ENCODE results near the gene CPT1A.

The CPT1A gene

GRCh38 chr11:68854273-68854958 is 12.7 kb upstream of the CPT1A start:
- DNase-seq (ENCODE audit: low read depth) = no peak

DNA sequence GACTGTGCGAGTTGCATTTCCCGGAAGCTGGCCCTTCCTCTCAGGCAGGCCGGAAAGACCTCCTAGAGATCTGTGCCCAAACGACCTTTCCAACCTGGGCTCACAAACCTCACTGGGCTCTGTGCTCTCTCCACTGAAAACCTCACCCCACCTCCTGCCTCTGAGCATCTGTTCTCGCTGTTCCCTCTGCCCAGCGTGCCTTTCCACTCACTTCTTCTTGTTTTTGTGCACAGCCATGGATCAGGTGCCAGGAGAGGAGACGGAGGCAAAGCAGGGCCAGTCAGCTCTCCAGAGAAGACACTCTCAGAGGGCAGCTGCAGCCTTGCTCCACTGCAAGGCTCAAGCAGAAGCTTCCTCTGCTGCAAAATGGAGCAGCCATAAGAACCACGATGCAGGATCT is 10.9 kb upstream of the CPT1A start:
- no peak for DNase-seq (ENCODE audit: low read depth)

DNA sequence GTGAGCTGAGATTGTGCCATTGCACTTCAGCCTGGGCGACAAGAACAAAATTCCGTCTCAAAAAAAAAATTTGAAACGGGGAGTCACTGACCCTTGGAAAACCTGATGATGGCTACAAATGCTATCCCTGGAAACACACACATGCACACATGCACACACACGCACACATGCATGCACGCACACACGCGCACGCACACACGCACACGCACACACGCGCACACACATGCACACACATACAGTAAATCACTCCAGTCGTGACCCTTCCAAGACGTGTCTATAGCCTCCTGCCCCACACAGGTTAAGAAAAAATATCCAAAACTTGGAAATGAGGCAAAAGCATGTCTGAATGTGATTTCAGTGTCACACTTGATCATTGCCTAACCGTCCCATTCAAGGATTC is 6.7 kb upstream of the CPT1A start:
- no peak for DNase-seq (ENCODE audit: low read depth)

GRCh38 chr11:68847395-68847794 is 5.7 kb upstream of the CPT1A start:
- no peak for DNase-seq (ENCODE audit: low read depth)

DNA sequence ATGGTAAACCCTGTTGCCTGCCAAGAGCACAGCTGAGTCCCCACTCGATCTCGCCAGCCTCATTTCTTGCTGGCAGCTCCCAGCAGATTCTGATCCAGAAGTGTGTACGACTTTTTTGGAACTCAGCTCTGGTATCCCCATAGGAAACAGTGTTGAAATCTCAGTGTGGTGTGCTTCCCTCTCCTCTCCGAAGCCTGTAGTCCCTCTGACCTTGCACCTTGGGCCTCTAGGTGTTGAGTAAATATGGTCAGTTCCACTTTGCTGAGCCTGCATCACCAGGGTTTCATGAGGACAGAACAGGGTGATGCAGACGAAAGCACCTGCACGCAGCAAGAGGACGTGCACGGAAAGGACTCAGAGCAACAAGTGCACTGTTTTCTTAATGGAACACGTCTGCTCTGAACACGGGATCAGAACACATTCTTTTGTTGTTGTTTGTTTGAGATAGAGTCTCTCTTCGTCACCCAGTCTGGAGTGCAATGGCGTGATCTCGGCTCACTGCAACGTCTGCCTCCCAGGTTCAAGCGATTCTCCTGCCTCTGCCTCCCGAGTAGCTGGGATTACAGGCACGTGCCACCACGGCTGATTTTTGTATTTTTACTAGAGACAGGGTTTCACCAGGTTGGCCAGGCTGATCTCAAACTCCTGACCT is 3.8 kb upstream of the CPT1A start:
- no peak for DNase-seq (ENCODE audit: low read depth)

GRCh38 chr11:68844801-68845200 is 3.1 kb upstream of the CPT1A start:
- no peak for DNase-seq (ENCODE audit: low read depth)

- DNase-seq (ENCODE audit: low read depth) = no peak
These were observed 2.7 kb upstream of the CPT1A start for GRCh38 chr11:68844376-68844775.

DNA sequence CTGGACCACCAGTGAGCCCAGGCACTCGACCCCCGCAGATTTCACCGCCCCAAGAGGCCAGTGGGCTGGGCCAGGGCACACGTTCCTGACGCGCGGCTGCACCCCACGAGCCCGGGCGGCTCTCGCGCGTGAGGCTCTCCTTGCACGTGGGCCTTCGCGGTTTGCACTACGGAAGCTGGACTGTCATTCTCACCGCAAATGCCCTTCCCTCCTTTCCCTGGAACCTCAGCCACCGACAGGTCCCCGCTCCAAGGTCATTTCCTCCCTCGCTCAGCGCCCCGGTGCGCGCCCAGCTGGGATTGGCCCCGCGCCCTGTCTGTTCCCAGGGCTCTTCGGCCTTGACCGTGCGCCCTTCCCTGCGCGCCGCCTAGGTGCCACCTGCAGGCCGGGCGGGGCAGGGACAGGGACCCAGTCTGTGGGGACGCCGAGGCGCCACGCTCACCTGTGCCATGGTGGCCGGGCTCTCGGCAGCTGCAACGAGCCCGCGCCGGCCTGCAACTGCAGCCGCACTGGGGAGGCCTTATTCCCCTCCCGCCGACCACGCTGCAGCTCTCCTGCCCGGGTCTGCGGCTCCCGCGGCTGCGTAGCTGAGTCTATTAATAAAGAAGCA is 2.1 kb upstream of the CPT1A start:
- DNase-seq (ENCODE audit: low read depth) = peak; percentile 70

- DNase-seq (ENCODE audit: low read depth) = peak; percentile 34
These were observed 1.4 kb upstream of the CPT1A start for GRCh38 chr11:68843052-68843561.

GRCh38 chr11:68842427-68843051 is 823 bp upstream of the CPT1A start:
- DNase-seq (ENCODE audit: low read depth) = no peak

GRCh38 chr11:68840661-68841653 is 759 bp downstream of the CPT1A start:
- DNase-seq (ENCODE audit: low read depth) = no peak

GRCh38 chr11:68839911-68840641 is 1.6 kb downstream of the CPT1A start:
- no peak for DNase-seq (ENCODE audit: low read depth)

- DNase-seq (ENCODE audit: low read depth) = peak; percentile 89
These were observed 2.5 kb downstream of the CPT1A start for GRCh38 chr11:68839054-68839865.

GRCh38 chr11:68838572-68838964 is 3.1 kb downstream of the CPT1A start:
- DNase-seq (ENCODE audit: low read depth) = no peak

DNA sequence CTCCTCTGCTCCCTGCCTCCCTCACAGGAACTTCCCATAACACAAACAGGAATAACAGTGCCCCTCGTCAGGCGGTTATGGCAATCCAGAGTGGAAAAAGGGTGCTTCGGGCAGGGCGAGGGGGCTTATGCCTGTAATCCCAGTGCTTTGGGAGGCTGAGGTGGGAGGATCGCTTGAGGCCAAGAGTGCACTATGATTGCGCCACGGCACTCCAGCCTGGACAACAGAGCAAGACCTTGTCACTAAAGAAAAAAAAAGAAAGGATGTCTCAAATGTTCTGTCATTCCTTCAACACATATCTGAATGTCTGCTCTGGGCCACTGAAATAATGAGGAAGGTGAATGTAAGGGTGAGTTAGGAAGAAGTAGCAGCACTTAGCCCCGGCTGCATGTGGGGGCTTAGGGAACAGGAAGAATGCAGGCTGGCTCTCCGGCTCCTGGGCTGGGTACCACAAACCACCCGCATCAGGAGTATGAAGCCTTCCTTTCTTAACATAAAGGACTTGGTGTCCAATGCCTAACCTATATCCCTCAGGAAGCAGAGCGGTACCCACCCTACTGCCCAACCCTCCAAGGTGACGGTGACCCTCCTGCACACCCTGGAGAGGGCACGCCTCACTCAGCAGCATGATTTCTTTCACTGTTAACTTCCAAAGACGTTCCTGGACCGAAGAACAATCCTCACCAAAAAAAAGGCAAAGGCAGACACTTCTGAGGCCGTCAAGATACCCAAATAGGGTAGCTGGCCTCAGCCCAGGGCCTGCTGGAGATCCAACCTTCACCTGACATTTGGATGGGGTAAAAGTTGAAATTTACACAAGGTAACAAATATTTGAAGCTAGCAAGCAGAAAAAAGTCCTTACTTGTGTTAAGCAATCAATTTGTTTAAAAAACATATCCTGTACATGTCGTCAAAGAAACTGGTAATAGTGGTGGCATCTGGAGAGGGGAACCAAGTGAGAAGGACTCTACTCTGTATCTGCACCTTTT is 3.8 kb downstream of the CPT1A start:
- DNase-seq (ENCODE audit: low read depth) = no peak

GRCh38 chr11:68835749-68836148 is 6.0 kb downstream of the CPT1A start:
- no peak for DNase-seq (ENCODE audit: low read depth)

DNA sequence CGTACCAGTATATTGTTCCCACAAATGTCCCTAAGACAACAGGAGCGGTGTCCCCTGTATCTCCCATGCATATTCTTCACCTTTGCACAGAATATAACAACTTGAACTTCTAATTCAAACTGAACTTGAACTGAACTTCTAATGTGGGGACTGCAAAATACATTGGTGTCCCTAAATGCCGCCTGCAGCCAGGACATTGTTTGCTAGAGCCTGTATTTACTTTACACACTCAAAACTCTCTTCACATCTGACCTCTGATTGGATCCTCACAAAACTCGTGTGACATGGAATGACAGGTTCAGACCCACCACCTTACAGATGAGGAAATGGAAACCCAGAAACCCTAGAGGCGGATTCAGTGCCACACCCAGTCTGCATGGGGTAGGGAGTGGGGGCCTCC is 6.4 kb downstream of the CPT1A start:
- no peak for DNase-seq (ENCODE audit: low read depth)

DNA sequence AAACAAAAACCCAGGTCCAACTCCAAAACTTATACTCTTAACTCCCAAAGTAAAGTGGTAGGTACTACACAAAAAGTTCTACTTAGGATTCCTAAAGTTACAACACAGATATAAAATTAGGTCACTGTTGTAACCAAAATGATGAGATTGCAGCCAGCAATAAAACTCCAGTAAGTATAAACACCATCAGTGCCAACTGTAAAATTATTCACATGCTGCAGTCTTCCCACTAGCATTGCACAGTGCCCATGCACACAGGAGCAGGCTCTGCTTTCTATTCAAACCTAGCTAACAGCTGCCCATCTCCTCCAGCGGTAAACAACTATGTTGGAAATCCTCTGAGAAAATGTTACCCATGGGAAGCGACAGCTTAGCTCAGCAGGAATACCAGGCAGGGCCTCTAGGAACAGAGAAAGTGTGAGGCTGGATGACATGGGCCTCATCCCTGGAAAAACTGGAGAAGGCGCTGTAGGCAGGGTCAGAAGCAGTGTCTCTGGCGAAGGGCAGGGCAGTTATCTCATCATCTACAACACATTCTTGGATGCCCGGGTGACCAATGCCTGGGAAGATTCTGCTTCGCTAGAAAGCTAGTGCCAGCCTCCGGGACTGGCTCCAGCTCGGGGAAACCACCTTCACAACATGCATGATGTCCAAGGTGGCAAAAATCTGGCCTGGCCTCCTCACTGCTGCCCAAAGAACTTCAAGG is 9.1 kb downstream of the CPT1A start:
- DNase-seq (ENCODE audit: low read depth) = no peak

Measured in activated T-helper 9 cell treated with anti-CD3 and anti-CD28 coated beads, Interleukin-2, amount 50 U/mL, for 16 hours (primary cell).